ENCODE results near the gene GAB2.

GAB2 gene

GRCh38 chr11:78428266-78428636, 10.6 kb upstream of the GAB2 start:
- TF ChIP-seq, protein P1, sequence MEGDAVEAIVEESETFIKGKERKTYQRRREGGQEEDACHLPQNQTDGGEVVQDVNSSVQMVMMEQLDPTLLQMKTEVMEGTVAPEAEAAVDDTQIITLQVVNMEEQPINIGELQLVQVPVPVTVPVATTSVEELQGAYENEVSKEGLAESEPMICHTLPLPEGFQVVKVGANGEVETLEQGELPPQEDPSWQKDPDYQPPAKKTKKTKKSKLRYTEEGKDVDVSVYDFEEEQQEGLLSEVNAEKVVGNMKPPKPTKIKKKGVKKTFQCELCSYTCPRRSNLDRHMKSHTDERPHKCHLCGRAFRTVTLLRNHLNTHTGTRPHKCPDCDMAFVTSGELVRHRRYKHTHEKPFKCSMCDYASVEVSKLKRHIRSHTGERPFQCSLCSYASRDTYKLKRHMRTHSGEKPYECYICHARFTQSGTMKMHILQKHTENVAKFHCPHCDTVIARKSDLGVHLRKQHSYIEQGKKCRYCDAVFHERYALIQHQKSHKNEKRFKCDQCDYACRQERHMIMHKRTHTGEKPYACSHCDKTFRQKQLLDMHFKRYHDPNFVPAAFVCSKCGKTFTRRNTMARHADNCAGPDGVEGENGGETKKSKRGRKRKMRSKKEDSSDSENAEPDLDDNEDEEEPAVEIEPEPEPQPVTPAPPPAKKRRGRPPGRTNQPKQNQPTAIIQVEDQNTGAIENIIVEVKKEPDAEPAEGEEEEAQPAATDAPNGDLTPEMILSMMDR (IDR thresholded peaks at IDR 0.05): no peak
- Histone ChIP-seq H3K27ac (no peak overlapping the region), H3K4me3 (no peak overlapping the region)

DNA sequence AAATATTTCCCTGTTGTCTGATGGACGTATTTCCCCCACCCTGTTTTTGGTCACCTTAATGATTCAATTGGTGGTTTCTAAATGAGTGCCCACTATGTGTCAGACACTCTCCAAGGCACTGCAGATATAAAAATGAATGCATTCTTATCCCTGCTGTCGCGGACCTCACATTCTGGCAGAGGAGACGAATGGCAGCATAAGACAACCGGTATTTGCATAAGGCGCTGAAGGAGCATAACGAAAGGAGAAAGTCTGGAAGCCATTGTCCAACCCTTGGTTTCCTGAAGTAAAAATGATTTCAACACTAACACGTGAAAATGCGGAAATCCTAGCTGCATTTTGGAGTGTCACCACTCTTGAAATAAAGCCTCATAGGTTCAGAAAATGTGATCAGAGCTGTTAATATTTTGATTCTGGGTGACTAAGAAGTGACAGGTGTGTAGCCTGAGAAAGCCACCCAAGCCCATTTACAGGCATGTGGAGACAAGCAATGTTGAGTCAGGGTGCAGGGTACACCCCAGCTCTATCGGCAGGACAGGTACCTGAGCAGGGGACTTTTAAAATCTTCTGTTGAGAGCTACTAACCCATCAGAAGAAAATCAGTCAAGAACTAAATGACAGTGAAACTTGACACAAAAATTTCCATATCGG, 10.1 kb upstream of the GAB2 start:
- TF ChIP-seq, protein P1 (IDR thresholded peaks at IDR 0.05): no peak
- no peak overlapping the region for H3K4me3 ChIP-seq
- no peak overlapping the region for H3K27ac ChIP-seq
- no peak for DNase-seq (ENCODE audit: low spot score)

More at GRCh38 chr11:78428266-78428636, 10.6 kb upstream of the GAB2 start:
- DNase-seq (ENCODE audit: low spot score): no peak

- Histone ChIP-seq H3K27ac (no peak overlapping the region), H3K4me3 (no peak overlapping the region)
- TF ChIP-seq, protein P1 (IDR thresholded peaks at IDR 0.05): no peak
- no peak for DNase-seq (ENCODE audit: low spot score)
These were observed 9.2 kb upstream of the GAB2 start for GRCh38 chr11:78426845-78427244.

DNA sequence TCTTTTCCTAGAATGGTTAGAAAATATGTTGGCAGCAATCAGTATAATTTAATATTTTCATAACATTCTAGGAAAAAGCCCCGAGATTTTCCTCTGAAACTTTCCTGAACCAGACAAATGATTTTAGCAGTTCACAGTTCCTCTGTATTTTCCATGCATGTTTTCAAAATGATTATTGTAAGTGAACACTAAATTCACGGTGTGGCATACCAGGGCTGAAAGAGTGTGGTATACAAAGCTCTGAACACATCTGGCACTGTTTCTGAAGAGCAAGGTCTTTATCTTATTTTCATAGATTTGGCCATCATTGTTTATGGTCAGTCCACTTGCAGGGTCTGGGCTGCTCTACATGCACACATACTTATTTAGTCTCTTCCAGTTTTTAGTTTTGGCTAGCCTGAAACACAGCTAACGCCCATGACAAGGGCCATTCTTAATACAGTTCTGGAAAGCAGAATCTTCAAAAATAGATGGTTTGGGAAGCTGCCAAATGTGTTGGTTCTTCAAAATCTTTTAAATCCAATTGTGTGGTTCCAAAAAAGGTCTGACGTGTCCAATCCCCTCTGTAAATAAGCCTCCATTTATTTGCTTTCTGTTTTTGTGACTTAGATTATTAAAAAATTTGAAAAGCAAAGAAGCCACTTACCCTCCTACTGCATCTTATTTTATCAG, 7.9 kb upstream of the GAB2 start:
- no peak for DNase-seq (ENCODE audit: low spot score)

GRCh38 chr11:78424334-78425270, 7.0 kb upstream of the GAB2 start:
- Histone ChIP-seq H3K27ac (peak overlapping the region; percentile 12 to 33), H3K4me3 (no peak overlapping the region)
- TF ChIP-seq, protein P1 (IDR thresholded peaks at IDR 0.05): no peak
- DNase-seq (ENCODE audit: low spot score): no peak

More for the DNA sequence above, 7.9 kb upstream of the GAB2 start:
- TF ChIP-seq, protein P1 (IDR thresholded peaks at IDR 0.05): no peak
- H3K4me3 ChIP-seq: no peak overlapping the region
- H3K27ac ChIP-seq: peak overlapping the region; percentile 12 to 33

DNA sequence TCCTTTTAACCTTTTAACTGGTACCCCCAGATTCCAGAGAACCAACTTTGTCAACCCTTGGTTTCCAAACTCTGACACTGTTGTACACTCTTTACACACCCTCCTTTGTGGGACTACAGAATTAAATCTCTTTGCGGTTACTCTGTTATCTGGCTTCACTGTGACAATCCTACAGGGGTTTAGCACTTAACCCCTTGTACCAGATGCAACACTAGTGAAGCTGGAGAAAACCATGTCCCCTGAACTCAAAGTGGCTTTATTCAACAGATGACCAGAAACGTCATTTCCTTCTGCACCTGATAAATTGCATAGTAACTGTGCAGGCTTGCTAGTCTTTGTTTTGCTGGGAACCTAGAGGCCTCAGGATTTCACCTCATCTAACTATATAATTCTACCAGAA, 5.6 kb upstream of the GAB2 start:
- H3K4me3 ChIP-seq: no peak overlapping the region
- H3K27ac ChIP-seq: no peak overlapping the region
- TF ChIP-seq, protein P1 (IDR thresholded peaks at IDR 0.05): no peak
- DNase-seq (ENCODE audit: low spot score): no peak

All from coronary artery (tissue), 2 donors.